A549 (cell line): ENCODE results near the gene TSEN34. TPM values are rescaled to one million over a fixed set of nuclear protein-coding genes. Genes with fewer than 3 reads are reported as not detected.
A peak's percentile ranks its signal among the peaks of the same experiment; 100 is the strongest.

Experiments used
- ATAC-seq, 2 experiments: fragments of 200-7000 bp in 1 of 2; fragments of >200 bp in 1 of 2; cut with Nextera tagmentation in 1 of 2; cut with Tn5 transposase in 1 of 2; 3 replicates each; pipeline versions ENCODE4 v1.8.0 to v1.9.1; 2018 to 2020; ENCODE audit warnings: mild to moderate bottlenecking in 1 of 2, moderate library complexity in 1 of 2
- CTCF ChIA-PET: fragments of 300-600 bp; sonication (Branson Sonifier 250); formaldehyde crosslinking; extraction: SDS; loops from one replicate; lab custom pipeline; 2021; ENCODE audit warnings: antibody characterized with exemption, inconsistent platforms; lab: Yijun Ruan, JAX
- POLR2A ChIA-PET: fragments of 350-600 bp; formaldehyde crosslinking; extraction: SDS; loops from one replicate; lab custom pipeline; 2021; ENCODE audit warnings: antibody characterized with exemption, inconsistent platforms; lab: Yijun Ruan, JAX
- DNase-seq, 2 experiments: peaks; one replicate each; pipeline versions ENCODE4 v3.0.0 to v3.0.0-alpha.2; 2011 to 2016; ENCODE audit warnings: low read depth in 1 of 2, low spot score in 1 of 2
- FAIRE-seq: peaks from 2 replicates; lab custom pipeline; 2011; peaks lifted over from hg19 to GRCh38; lab: Jason Lieb, UNC
- H3K27ac ChIP-seq, 2 experiments: fragments of >200 bp; sonication (Bioruptor Twin); formaldehyde crosslinking; 3 replicates each; pipeline ENCODE4 v1.5.1; 2016 to 2017
- H3K4me1 ChIP-seq: fragments of >200 bp; sonication (Bioruptor Twin); formaldehyde crosslinking; 3 replicates; pipeline ENCODE4 v1.6.1; 2016
- H3K4me2 ChIP-seq: fragments of >200 bp; sonication (Bioruptor Twin); formaldehyde crosslinking; 3 replicates; pipeline ENCODE4 v1.6.1; 2016
- H3K4me3 ChIP-seq: fragments of >200 bp; sonication (Bioruptor Twin); formaldehyde crosslinking; 3 replicates; pipeline ENCODE4 v1.5.1; 2016
- H3K9me3 ChIP-seq: fragments of >200 bp; sonication (Bioruptor Twin); formaldehyde crosslinking; 3 replicates; pipeline ENCODE4 v1.6.1; 2016
- CHD2 ChIP-seq: fragments of 150-350 bp; IDR thresholded peaks from 2 replicates; pipeline ENCODE4 v1.6.1; 2014; ENCODE audit warnings: low read length; ENCODE audit not compliant: partially characterized antibody
- CHD4 ChIP-seq: fragments of 200-600 bp; sonication (generic); IDR thresholded peaks from 2 replicates; pipeline ENCODE4 v1.6.1; 2016; ENCODE audit warnings: antibody characterized with exemption, mild to moderate bottlenecking, borderline replicate concordance
- FOXS1 ChIP-seq: fragments of 250-450 bp; sonication (Bioruptor Pico); IDR thresholded peaks from 2 replicates; pipeline ENCODE4 v1.5.0; 2020; ENCODE audit warnings: mild to moderate bottlenecking, moderate library complexity
- HDAC2 ChIP-seq: fragments of 200-600 bp; sonication (generic); IDR thresholded peaks from 2 replicates; pipeline ENCODE4 v1.6.1; 2016
- JUN ChIP-seq, 2 experiments: fragments of >200 bp; sonication (Bioruptor Twin); formaldehyde crosslinking; IDR thresholded peaks; 2 replicates in 1 of 2; 3 replicates in 1 of 2; pipeline ENCODE4 v1.6.1; 2016 to 2017
- JUNB ChIP-seq: fragments of >200 bp; sonication (Bioruptor Twin); formaldehyde crosslinking; IDR thresholded peaks from 2 replicates; pipeline ENCODE4 v1.6.1; 2016
- POLR2A ChIP-seq: IDR thresholded peaks from 2 replicates; pipeline ENCODE4 v1.6.1; 2012; ENCODE audit warnings: mild to moderate bottlenecking, low read length
- POLR2AphosphoS2 ChIP-seq: conservative IDR thresholded peaks from 2 replicates; pipeline ENCODE4 v1.6.1; 2012; ENCODE audit warnings: low read length, improper control_type of control experiment, inconsistent platforms
- RARB ChIP-seq: fragments of 250-450 bp; sonication (Bioruptor Pico); IDR thresholded peaks from 2 replicates; pipeline ENCODE4 v1.8.0; 2021; ENCODE audit warnings: mild to moderate bottlenecking, moderate library complexity
- RNF2 ChIP-seq: fragments of 200-600 bp; sonication (generic); IDR thresholded peaks from 2 replicates; pipeline ENCODE4 v1.6.1; 2016; ENCODE audit warnings: low read depth, mild to moderate bottlenecking, antibody characterized with exemption, moderate library complexity, borderline replicate concordance
- TP53 ChIP-seq: fragments of 250-450 bp; sonication (Bioruptor Pico); IDR thresholded peaks from 2 replicates; pipeline ENCODE4 v1.5.0; 2021; ENCODE audit warnings: mild to moderate bottlenecking, moderate library complexity
- ZFP36 ChIP-seq: fragments of 450-650 bp; IDR thresholded peaks from 2 replicates; pipeline ENCODE4 v1.6.1; 2014; ENCODE audit warnings: borderline replicate concordance; ENCODE audit not compliant: partially characterized antibody
- ZSCAN20 ChIP-seq: fragments of 250-450 bp; sonication (Bioruptor Pico); IDR thresholded peaks from 2 replicates; pipeline ENCODE4 v1.8.0; 2022; ENCODE audit warnings: mild to moderate bottlenecking, moderate library complexity
- WGBS: methylation state at CpG from one replicate; pipeline ENCODE4 v1.1.6; 2017; ENCODE audit errors: missing lambda C conversion rate; 5-methylcytosine and 5-hydroxymethylcytosine counted together
- polyA plus RNA-seq, 4 experiments: library from polyadenylated mRNA; depleted of rRNA in 3 of 4; stranded (reverse); fragments of >200 nt; fragmentation: RNase III in 1 of 4; extraction: RNeasy Plus Mini Kit Qiagen cat#74134 plus additional on column Dnase treatment in 1 of 4; gene quantifications; 2 replicates in 3 of 4; 3 replicates in 1 of 4; pipeline ENCODE4 v1.2.3, GENCODE V29; 2011 to 2017
- TF ChIP-seq, protein P1 (sequence below): IDR thresholded peaks from 2 replicates; pipeline ENCODE4 v1.6.1; 2012; ENCODE audit warnings: low read depth, borderline replicate concordance
- TF ChIP-seq, protein P2 (sequence below): IDR thresholded peaks from 2 replicates; pipeline ENCODE4 v1.6.1; 2012
- TF ChIP-seq, protein P3 (sequence below): fragments of 200-600 bp; sonication (generic); IDR thresholded peaks from 2 replicates; pipeline ENCODE4 v1.6.1; 2016; ENCODE audit warnings: antibody characterized with exemption, mild to moderate bottlenecking, moderate library complexity

TSEN34 gene
- polyA plus RNA-seq, 2 of the 4 experiments (the other 2 are of a cell fraction), result 53.4 to 90.9 TPM

DNA sequence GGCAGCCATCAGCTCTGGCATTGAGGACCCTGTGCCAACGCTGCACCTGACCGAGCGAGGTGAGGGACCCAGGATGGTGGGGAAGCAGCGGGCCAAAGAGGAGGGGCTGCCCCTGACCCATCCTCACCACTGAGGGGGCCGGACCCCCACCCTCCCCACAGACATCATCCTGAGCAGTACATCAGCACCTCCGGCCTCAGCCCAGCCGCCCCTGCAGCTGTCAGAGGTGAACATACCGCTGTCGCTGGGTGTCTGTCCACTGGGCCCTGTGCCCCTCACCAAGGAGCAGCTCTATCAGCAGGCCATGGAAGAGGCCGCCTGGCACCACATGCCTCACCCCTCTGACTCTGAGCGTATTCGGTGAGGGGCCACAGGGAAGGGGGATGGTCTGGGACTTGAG lies 38.8 kb upstream of the TSEN34 start:
- 98% methylated on average over 11 of the region's 12 CpGs for WGBS
- Histone ChIP-seq H3K4me2 (no peak overlapping the region), H3K27ac (no peak overlapping the region), H3K9me3 (no peaks in the 10 kb centered on the region), H3K4me3 (no peak overlapping the region), H3K4me1 (no peaks in the 10 kb centered on the region)
- CTCF ChIA-PET, result interaction anchor here (1.0 to 4.9 kb wide), 3 partner anchors 8 to 16 kb away, joined by 3 to 25 read pairs (median 4); partner anchors contain the start of gene CNOT3
- FAIRE-seq (no peak), DNase-seq (no peak), ATAC-seq (peak in 1 of 2 experiments; percentile 5; a peak in 3 of 6 replicates)
- POLR2A ChIA-PET, result interaction anchor here (5.5 kb wide), 1 partner anchor 15 kb away, joined by 36 read pairs; the partner anchor contains the start of gene CNOT3
- TF ChIP-seq CHD2, result no peak
- TF ChIP-seq JUNB, result no peak
- TF ChIP-seq ZFP36, result no peak
- TF ChIP-seq POLR2A, result no peak
- TF ChIP-seq, protein P1, sequence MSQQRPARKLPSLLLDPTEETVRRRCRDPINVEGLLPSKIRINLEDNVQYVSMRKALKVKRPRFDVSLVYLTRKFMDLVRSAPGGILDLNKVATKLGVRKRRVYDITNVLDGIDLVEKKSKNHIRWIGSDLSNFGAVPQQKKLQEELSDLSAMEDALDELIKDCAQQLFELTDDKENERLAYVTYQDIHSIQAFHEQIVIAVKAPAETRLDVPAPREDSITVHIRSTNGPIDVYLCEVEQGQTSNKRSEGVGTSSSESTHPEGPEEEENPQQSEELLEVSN, result no peak
- TF ChIP-seq POLR2AphosphoS2, result no peak
- no peak for TF ChIP-seq FOXS1 (CRISPR knock-in tag)
- TF ChIP-seq RARB (CRISPR knock-in tag), result no peak
- TF ChIP-seq, protein P2, sequence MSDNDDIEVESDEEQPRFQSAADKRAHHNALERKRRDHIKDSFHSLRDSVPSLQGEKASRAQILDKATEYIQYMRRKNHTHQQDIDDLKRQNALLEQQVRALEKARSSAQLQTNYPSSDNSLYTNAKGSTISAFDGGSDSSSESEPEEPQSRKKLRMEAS, result no peak
- no peak for TF ChIP-seq CHD4
- TF ChIP-seq, protein P3, sequence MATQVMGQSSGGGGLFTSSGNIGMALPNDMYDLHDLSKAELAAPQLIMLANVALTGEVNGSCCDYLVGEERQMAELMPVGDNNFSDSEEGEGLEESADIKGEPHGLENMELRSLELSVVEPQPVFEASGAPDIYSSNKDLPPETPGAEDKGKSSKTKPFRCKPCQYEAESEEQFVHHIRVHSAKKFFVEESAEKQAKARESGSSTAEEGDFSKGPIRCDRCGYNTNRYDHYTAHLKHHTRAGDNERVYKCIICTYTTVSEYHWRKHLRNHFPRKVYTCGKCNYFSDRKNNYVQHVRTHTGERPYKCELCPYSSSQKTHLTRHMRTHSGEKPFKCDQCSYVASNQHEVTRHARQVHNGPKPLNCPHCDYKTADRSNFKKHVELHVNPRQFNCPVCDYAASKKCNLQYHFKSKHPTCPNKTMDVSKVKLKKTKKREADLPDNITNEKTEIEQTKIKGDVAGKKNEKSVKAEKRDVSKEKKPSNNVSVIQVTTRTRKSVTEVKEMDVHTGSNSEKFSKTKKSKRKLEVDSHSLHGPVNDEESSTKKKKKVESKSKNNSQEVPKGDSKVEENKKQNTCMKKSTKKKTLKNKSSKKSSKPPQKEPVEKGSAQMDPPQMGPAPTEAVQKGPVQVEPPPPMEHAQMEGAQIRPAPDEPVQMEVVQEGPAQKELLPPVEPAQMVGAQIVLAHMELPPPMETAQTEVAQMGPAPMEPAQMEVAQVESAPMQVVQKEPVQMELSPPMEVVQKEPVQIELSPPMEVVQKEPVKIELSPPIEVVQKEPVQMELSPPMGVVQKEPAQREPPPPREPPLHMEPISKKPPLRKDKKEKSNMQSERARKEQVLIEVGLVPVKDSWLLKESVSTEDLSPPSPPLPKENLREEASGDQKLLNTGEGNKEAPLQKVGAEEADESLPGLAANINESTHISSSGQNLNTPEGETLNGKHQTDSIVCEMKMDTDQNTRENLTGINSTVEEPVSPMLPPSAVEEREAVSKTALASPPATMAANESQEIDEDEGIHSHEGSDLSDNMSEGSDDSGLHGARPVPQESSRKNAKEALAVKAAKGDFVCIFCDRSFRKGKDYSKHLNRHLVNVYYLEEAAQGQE, result no peak
- no peak for TF ChIP-seq JUN (IDR thresholded peaks at IDR 0.05)
- TF ChIP-seq TP53 (CRISPR knock-in tag), result no peak

DNA sequence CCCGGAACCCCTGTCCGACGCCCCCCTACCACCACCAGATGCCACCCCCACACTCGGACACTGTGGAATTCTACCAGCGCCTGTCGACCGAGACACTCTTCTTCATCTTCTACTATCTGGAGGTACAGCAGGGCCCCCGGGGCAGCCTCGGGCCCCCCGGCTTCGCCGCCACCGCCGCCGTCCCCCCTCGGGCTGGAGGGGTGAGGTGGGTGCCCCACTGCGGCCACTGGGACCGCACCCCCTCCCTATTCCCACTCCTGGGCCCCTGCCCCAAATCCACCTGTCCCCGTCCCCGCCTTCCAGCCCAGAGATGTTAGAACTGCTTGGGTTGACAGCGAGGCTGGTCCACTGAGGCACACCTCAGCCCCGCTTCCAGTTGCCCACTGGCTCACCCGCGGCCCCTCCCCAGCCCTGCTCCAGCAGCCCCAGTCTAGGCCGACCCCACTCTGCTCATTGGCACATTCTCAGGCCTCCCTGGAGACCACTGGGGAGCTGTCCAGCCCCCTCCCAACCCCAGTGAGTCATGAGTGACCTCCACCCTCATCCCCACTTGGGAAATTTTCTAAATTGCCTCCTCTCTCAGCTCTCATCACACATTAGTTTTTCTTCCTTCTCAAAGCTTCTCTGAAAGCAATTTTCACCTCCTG lies 38.1 kb upstream of the TSEN34 start:
- 91% methylated on average over 15 of the region's 25 CpGs for WGBS
- no peaks in the 10 kb centered on the region for H3K9me3 ChIP-seq
- no peak for ATAC-seq
- H3K4me2 ChIP-seq, result no peak overlapping the region
- peaks cover 1% of the 10 kb centered on the region; the same call in 2 of the 3 replicates for H3K4me1 ChIP-seq
- no peak overlapping the region for H3K4me3 ChIP-seq
- CTCF ChIA-PET, result interaction anchor here (1.3 to 4.9 kb wide), 2 partner anchors 16 kb away, joined by 4 to 25 read pairs; partner anchors contain the start of gene CNOT3
- TF ChIP-seq CHD2 (no peak), ZSCAN20 (CRISPR knock-in tag) (no peak), JUN (IDR thresholded peaks at IDR 0.05) (0 out of 5 replicates have a peak, but pooled peaks of 1 of the 2 experiments have one; percentile 0), HDAC2 (no peak), RNF2 (no peak)
- TF ChIP-seq, protein P3, result no peak
- TF ChIP-seq, all 56 proteins: peak for 1
- DNase-seq, result no peak
- no peak for FAIRE-seq
- H3K27ac ChIP-seq, result no peak overlapping the region
- POLR2A ChIA-PET, result interaction anchor here (2.1 kb wide), 1 partner anchor 16 kb away, joined by 10 read pairs; the partner anchor contains the start of gene CNOT3
